OCI-LY3 (cell line): ENCODE results near the gene ARPC1B.

Experiments used
- H2AFZ ChIP-seq: fragments of 200-600, 300-600 bp; shearing (Covaris generic); 2 replicates; pipeline ENCODE4 v1.6.0; 2014; ENCODE audit warnings: antibody characterized with exemption, low read depth, low read length
- H3K27ac ChIP-seq: fragments of 200-600, 300-600 bp; sonication (generic); 2 replicates; pipeline ENCODE4 v1.5.1; 2014; ENCODE audit warnings: mild to moderate bottlenecking, low read length, moderate library complexity, mixed read lengths
- H3K27me3 ChIP-seq: fragments of 200-600, 300-600 bp; sonication (generic); 2 replicates; pipeline ENCODE4 v1.6.1; 2014; ENCODE audit warnings: low read depth, low read length, mixed read lengths
- H3K36me3 ChIP-seq: fragments of 200-600, 300-600 bp; sonication (generic); replicated peaks from 2 replicates; pipeline ENCODE3; 2014; ENCODE audit warnings: low read depth, low read length, mixed read lengths
- H3K4me1 ChIP-seq: fragments of 300-600, 200-600 bp; sonication (generic); 2 replicates; pipeline ENCODE4 v1.6.1; 2014; ENCODE audit warnings: low read length, mixed read lengths
- H3K4me2 ChIP-seq: fragments of 200-600, 300-600 bp; sonication (generic); 2 replicates; pipeline ENCODE4 v1.6.1; 2014; ENCODE audit warnings: low read length, mixed read lengths
- H3K4me3 ChIP-seq: fragments of 300-600, 200-600 bp; sonication (generic); 2 replicates; pipeline ENCODE4 v1.5.1; 2014; ENCODE audit warnings: antibody characterized with exemption, mild to moderate bottlenecking, low read length, moderate library complexity
- H3K79me2 ChIP-seq: fragments of 300-600, 200-600 bp; shearing (Covaris generic); 2 replicates; pipeline ENCODE4 v1.6.1; 2014; ENCODE audit warnings: mild to moderate bottlenecking, low read length, mixed read lengths
- H3K9ac ChIP-seq: fragments of 300-600, 200-600 bp; shearing (Covaris generic); 2 replicates; pipeline ENCODE4 v1.6.0; 2014; ENCODE audit warnings: mild to moderate bottlenecking, low read length, moderate library complexity
- H3K9me3 ChIP-seq: fragments of 200-600, 300-600 bp; shearing (Covaris generic); 2 replicates; pipeline ENCODE4 v1.6.1; 2014; ENCODE audit warnings: low read length, mixed read lengths; ENCODE audit not compliant: insufficient read depth
- H4K20me1 ChIP-seq: fragments of 200-600, 300-600 bp; sonication (generic); 2 replicates; pipeline ENCODE4 v1.6.1; 2016; ENCODE audit warnings: low read length, mixed read lengths; ENCODE audit not compliant: insufficient read depth
- EZH2phosphoT487 ChIP-seq: fragments of 200-600 bp; shearing (Covaris generic); IDR thresholded peaks from 2 replicates; pipeline ENCODE4 v1.6.1; 2018; ENCODE audit warnings: antibody characterized with exemption, mixed run types, low read depth
- TF ChIP-seq, protein P1 (sequence below): fragments of 200-600, 300-600 bp; sonication (generic); IDR thresholded peaks from 2 replicates; pipeline ENCODE4 v1.5.1; 2014; ENCODE audit warnings: antibody characterized with exemption, low read length, low read depth

Gene ARPC1B

GRCh38 chr7:99374111-99375064, at the start of gene ARPC1B:
TSS of gene ARPC1B (plus strand) at chr7:99374730. CDS start at chr7:99385715, 10,985 bp downstream.
- peaks cover 46% of the 10 kb centered on the region for H3K79me2 ChIP-seq
- no peaks in the 10 kb centered on the region for H3K9me3 ChIP-seq
- H3K4me2 ChIP-seq, result peak within 1 kb of the TSS; percentile 94
- peak within 1 kb of the TSS; percentile 69; the same call in 1 of the 2 replicates for H2AFZ ChIP-seq
- H4K20me1 ChIP-seq, result peaks cover 8% of the 10 kb centered on the region; the same call in 1 of the 2 replicates
- H3K4me3 ChIP-seq, result peak within 1 kb of the TSS; percentile 87
- H3K4me1 ChIP-seq, result peaks cover 21% of the 10 kb centered on the region
- H3K27me3 ChIP-seq, result no peaks in the 10 kb centered on the region
- H3K27ac ChIP-seq, result peak within 1 kb of the TSS; percentile 70
- H3K36me3 ChIP-seq, result peaks cover 17% of the 10 kb centered on the region
- peak within 1 kb of the TSS; percentile 99 for H3K9ac ChIP-seq
- TF ChIP-seq EZH2phosphoT487, result no peak
- TF ChIP-seq, protein P1, sequence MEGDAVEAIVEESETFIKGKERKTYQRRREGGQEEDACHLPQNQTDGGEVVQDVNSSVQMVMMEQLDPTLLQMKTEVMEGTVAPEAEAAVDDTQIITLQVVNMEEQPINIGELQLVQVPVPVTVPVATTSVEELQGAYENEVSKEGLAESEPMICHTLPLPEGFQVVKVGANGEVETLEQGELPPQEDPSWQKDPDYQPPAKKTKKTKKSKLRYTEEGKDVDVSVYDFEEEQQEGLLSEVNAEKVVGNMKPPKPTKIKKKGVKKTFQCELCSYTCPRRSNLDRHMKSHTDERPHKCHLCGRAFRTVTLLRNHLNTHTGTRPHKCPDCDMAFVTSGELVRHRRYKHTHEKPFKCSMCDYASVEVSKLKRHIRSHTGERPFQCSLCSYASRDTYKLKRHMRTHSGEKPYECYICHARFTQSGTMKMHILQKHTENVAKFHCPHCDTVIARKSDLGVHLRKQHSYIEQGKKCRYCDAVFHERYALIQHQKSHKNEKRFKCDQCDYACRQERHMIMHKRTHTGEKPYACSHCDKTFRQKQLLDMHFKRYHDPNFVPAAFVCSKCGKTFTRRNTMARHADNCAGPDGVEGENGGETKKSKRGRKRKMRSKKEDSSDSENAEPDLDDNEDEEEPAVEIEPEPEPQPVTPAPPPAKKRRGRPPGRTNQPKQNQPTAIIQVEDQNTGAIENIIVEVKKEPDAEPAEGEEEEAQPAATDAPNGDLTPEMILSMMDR, result no peak

DNA sequence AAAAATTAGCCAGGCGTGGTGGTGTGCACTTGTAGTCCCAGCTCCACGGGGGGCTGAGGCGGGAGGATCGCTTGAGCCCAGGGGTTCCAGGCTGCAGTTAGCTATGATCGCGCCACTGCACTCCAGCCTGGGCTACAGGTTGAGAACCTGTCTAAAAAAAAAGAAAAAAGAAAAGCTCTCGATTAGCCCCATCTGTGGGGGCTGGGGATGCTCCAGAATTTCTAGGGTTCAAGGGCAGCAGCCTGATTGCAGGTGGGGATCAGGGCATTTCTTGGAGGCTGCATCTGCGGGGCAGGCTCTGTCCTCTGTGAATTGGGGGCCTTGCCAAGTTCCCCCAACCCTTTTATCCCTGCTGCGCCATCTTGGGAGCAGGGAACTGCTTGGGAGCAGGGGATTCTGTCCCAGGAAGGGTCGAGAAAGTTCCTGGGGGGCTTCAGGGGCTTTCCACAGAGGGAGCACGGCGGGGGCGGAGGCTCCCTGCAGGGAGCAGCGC, 49.5 kb upstream of the ARPC1B start:
- Histone ChIP-seq H4K20me1 (peaks cover 19% of the 10 kb centered on the region), H2AFZ (peak overlapping the region; percentile 76; the same call in 1 of the 2 replicates), H3K27ac (peak overlapping the region; percentile 50), H3K27me3 (no peaks in the 10 kb centered on the region), H3K79me2 (peaks cover 55% of the 10 kb centered on the region), H3K9ac (peak overlapping the region; percentile 95), H3K36me3 (peaks cover 7% of the 10 kb centered on the region), H3K9me3 (no peaks in the 10 kb centered on the region), H3K4me2 (peak overlapping the region; percentile 78), H3K4me1 (peaks cover 15% of the 10 kb centered on the region), H3K4me3 (peak overlapping the region; percentile 86)
- TF ChIP-seq, protein P1, result no peak
- no peak for TF ChIP-seq EZH2phosphoT487

DNA sequence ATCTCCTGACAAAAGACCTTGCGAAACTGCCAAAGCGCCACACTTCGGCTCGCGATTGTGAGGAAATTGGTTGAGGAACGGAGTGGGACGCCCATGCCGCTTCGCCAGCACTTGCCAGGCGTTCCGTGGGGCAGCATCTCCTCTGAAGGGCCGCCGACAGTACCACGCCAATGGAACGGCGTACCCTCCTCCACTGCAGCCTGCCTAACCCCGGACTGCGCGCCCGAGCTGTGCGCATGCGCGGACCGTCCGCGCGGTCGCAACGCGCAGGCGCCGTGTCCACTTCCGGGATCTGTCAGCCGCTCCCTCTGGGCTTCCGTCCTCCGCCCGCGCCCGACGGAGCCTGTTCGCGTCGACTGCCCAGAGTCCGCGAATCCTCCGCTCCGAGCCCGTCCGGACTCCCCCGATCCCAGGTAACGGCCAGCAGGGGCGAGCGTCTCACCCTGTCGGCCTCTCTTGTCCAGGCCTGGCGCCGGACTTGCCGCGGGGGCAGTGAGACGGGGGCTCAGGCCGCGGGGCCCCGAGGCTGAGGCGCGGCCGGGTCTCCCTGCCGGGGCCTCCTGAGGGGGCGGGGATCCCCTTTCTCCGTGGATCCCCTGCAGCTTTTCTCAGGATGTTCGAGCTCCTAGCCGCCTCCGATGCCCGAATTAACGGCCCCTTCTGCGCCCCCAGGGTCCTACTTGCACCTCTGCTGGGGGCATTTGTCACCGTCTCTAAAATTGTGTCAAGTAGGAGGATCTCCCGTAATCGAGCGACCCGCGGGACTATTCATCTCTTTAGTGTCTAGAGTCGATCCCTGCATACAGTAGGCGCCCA, 48.7 kb upstream of the ARPC1B start, which contains the start of gene ARPC1A:
TSS of gene ARPC1A (plus strand) at position 307 of the 816 bp plus-strand sequence. CDS start 7,456 bp downstream, outside the sequence.
- peaks cover 63% of the 10 kb centered on the region for H3K79me2 ChIP-seq
- peaks cover 23% of the 10 kb centered on the region for H4K20me1 ChIP-seq
- H3K9ac ChIP-seq, result peak within 1 kb of the TSS; percentile 95
- no peaks in the 10 kb centered on the region for H3K9me3 ChIP-seq
- H3K27ac ChIP-seq, result peak within 1 kb of the TSS; percentile 50
- H3K4me2 ChIP-seq, result peak within 1 kb of the TSS; percentile 96
- no peaks in the 10 kb centered on the region for H3K27me3 ChIP-seq
- peaks cover 7% of the 10 kb centered on the region for H3K36me3 ChIP-seq
- H2AFZ ChIP-seq, result peak within 1 kb of the TSS; percentile 76
- TF ChIP-seq EZH2phosphoT487, result no peak
- TF ChIP-seq, protein P1, result no peak
- peak within 1 kb of the TSS; percentile 86 for H3K4me3 ChIP-seq
- peaks cover 15% of the 10 kb centered on the region for H3K4me1 ChIP-seq
